Suprapubic skin (tissue), 4 donors: ENCODE measurements around the gene MAP2K7.

Source experiments
- EP300 ChIP-seq: sonication (generic); formaldehyde crosslinking; IDR thresholded peaks from one replicate; pipeline ENCODE4 v1.6.1; 2017; ENCODE audit warnings: antibody characterized with exemption
- POLR2A ChIP-seq, 2 donors: fragments of 450-650 bp; IDR thresholded peaks; one replicate each; pipeline ENCODE4 v1.6.1; 2017; ENCODE audit warnings: antibody characterized with exemption in 2 of 2, mild to moderate bottlenecking in 2 of 2, moderate library complexity in 2 of 2
- POLR2AphosphoS5 ChIP-seq, 3 donors: sonication (generic); formaldehyde crosslinking; IDR thresholded peaks; one replicate each; pipeline ENCODE4 v1.6.1; 2017; ENCODE audit warnings: antibody characterized with exemption in 3 of 3
- TF ChIP-seq, protein P1 (sequence below), 2 donors: fragments of 200-600 bp in 1 of 2; fragments of 450-650 bp in 1 of 2; sonication (generic) in 1 of 2; IDR thresholded peaks; one replicate each; pipeline ENCODE4 v1.5.1; 2016 to 2019; ENCODE audit warnings: antibody characterized with exemption in 2 of 2, mild to moderate bottlenecking in 1 of 2, moderate library complexity in 1 of 2

DNA sequence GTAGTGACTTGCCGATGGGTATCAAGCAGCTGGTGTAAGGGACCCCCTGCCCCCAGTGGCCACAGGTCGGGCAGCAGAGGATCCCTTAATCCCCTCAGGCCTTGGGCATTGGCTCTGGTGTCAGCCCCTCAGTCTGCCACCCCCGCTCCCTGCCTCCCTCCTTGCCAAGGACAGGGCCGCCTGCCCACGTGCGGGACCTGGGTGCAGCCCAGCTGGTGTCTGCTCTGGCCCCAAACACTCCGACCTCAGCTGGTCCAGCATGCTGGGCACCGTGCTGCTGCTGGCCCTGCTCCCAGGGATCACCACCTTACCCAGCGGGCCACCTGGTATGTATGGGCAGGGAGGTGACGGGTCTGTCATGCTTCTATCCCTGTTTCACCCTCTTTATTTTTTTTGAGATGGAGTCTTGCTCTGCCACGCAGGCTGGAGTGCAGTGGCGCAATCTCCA is 10.9 kb downstream of the MAP2K7 start, which contains the start of gene TGFBR3L:
- TF ChIP-seq POLR2AphosphoS5 (IDR thresholded peaks at IDR 0.05) (no peak), POLR2A (IDR thresholded peaks at IDR 0.05) (no peak), EP300 (no peak)
- TF ChIP-seq, protein P1, sequence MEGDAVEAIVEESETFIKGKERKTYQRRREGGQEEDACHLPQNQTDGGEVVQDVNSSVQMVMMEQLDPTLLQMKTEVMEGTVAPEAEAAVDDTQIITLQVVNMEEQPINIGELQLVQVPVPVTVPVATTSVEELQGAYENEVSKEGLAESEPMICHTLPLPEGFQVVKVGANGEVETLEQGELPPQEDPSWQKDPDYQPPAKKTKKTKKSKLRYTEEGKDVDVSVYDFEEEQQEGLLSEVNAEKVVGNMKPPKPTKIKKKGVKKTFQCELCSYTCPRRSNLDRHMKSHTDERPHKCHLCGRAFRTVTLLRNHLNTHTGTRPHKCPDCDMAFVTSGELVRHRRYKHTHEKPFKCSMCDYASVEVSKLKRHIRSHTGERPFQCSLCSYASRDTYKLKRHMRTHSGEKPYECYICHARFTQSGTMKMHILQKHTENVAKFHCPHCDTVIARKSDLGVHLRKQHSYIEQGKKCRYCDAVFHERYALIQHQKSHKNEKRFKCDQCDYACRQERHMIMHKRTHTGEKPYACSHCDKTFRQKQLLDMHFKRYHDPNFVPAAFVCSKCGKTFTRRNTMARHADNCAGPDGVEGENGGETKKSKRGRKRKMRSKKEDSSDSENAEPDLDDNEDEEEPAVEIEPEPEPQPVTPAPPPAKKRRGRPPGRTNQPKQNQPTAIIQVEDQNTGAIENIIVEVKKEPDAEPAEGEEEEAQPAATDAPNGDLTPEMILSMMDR (IDR thresholded peaks at IDR 0.05), result no peak
